Stimulated activated CD8-positive, alpha-beta memory T cell treated with anti-CD3 and anti-CD28 coated beads, Interleukin-7, amount 100 ng/mL, for 4 hours (primary cell): ENCODE measurements around the gene CXCL12.

Source experiments
- DNase-seq, 2 donors: peaks; one replicate each; pipeline ENCODE4 v3.0.0-alpha.2; 2020; ENCODE audit warnings: low read depth in 2 of 2

CXCL12 gene

GRCh38 chr10:44385696-44386441 is 972 bp upstream of the CXCL12 start:
- no peak for DNase-seq

- no peak for DNase-seq
These were observed 284 bp downstream of the CXCL12 start for GRCh38 chr10:44384601-44385025.

- DNase-seq, result no peak
These were observed 922 bp downstream of the CXCL12 start for GRCh38 chr10:44383749-44384600.

GRCh38 chr10:44382981-44383748 is 1.7 kb downstream of the CXCL12 start:
- DNase-seq, result no peak

GRCh38 chr10:44382131-44382858 is 2.6 kb downstream of the CXCL12 start:
- no peak for DNase-seq

- DNase-seq, result no peak
These were observed 3.9 kb downstream of the CXCL12 start for GRCh38 chr10:44380829-44381600.

GRCh38 chr10:44379907-44380306 is 5.0 kb downstream of the CXCL12 start:
- DNase-seq, result no peak

GRCh38 chr10:44378626-44379025 is 6.3 kb downstream of the CXCL12 start:
- no peak for DNase-seq

- DNase-seq, result no peak
These were observed 7.1 kb downstream of the CXCL12 start for GRCh38 chr10:44377651-44378310.

- DNase-seq, result no peak
These were observed 8.3 kb downstream of the CXCL12 start for GRCh38 chr10:44376472-44377099.

GRCh38 chr10:44374155-44374554 is 10.7 kb downstream of the CXCL12 start:
- DNase-seq, result no peak

- no peak for DNase-seq
These were observed 11.4 kb downstream of the CXCL12 start for GRCh38 chr10:44373341-44373995.

GRCh38 chr10:44372181-44372580 is 12.7 kb downstream of the CXCL12 start:
- no peak for DNase-seq

GRCh38 chr10:44370731-44371248 is 14.1 kb downstream of the CXCL12 start:
- no peak for DNase-seq

GRCh38 chr10:44369854-44370253 is 15.0 kb downstream of the CXCL12 start:
- DNase-seq, result no peak

- DNase-seq, result no peak
These were observed 15.6 kb downstream of the CXCL12 start for GRCh38 chr10:44369296-44369695.

GRCh38 chr10:44368637-44369036 is 16.3 kb downstream of the CXCL12 start:
- DNase-seq, result no peak

GRCh38 chr10:44366941-44367630 is 17.8 kb downstream of the CXCL12 start:
- no peak for DNase-seq
